C4-2B (cell line): ENCODE data around the gene MLXIP.

Experiments
- H3K27ac ChIP-seq: fragments of 450-650 bp; 2 replicates; pipeline ENCODE4 v1.5.1; 2017
- CTCF ChIP-seq: fragments of 450-650 bp; conservative IDR thresholded peaks from 2 replicates; pipeline ENCODE4 v1.5.1; 2017; ENCODE audit warnings: mild to moderate bottlenecking
- ZFX ChIP-seq: fragments of 450-650 bp; IDR thresholded peaks from 2 replicates; pipeline ENCODE4 v1.6.1; 2017

MLXIP gene

GRCh38 chr12:122088179-122088810 is 9.7 kb downstream of the MLXIP start:
- no peak for TF ChIP-seq CTCF
- TF ChIP-seq ZFX, result no peak
- no peak overlapping the region for H3K27ac ChIP-seq

GRCh38 chr12:122089077-122089476 is 10.5 kb downstream of the MLXIP start:
- no peak for TF ChIP-seq CTCF
- TF ChIP-seq ZFX, result no peak
- H3K27ac ChIP-seq, result no peak overlapping the region

GRCh38 chr12:122090759-122091515 is 12.4 kb downstream of the MLXIP start:
- no peak for TF ChIP-seq ZFX
- TF ChIP-seq CTCF, result no peak
- no peak overlapping the region for H3K27ac ChIP-seq

GRCh38 chr12:122093098-122093883 is 14.7 kb downstream of the MLXIP start:
- H3K27ac ChIP-seq, result peak overlapping the region; percentile 55
- TF ChIP-seq CTCF (no peak), ZFX (no peak)

- peak overlapping the region; percentile 55 for H3K27ac ChIP-seq
- TF ChIP-seq ZFX (no peak), CTCF (no peak)
Measured at GRCh38 chr12:122094137-122094734, 15.7 kb downstream of the MLXIP start.

GRCh38 chr12:122094735-122095631 is 16.4 kb downstream of the MLXIP start:
- TF ChIP-seq ZFX (no peak), CTCF (no peak)
- H3K27ac ChIP-seq, result peak overlapping the region; percentile 55
